Stimulated activated CD8-positive, alpha-beta memory T cell treated with anti-CD3 and anti-CD28 coated beads, Interleukin-2, amount 100 ng/mL, for 48 hours (primary cell): ENCODE measurements around the gene RPS26.
"Not testable (repeated sequence)": the region's sequence is repeated elsewhere in the genome, so short reads cannot be mapped to it uniquely, and the experiment has no call there.

ENCODE experiments used
- DNase-seq, 2 donors: peaks; one replicate each; pipeline ENCODE4 v3.0.0-alpha.2; 2020; ENCODE audit warnings: low read depth in 2 of 2

Gene RPS26

DNA sequence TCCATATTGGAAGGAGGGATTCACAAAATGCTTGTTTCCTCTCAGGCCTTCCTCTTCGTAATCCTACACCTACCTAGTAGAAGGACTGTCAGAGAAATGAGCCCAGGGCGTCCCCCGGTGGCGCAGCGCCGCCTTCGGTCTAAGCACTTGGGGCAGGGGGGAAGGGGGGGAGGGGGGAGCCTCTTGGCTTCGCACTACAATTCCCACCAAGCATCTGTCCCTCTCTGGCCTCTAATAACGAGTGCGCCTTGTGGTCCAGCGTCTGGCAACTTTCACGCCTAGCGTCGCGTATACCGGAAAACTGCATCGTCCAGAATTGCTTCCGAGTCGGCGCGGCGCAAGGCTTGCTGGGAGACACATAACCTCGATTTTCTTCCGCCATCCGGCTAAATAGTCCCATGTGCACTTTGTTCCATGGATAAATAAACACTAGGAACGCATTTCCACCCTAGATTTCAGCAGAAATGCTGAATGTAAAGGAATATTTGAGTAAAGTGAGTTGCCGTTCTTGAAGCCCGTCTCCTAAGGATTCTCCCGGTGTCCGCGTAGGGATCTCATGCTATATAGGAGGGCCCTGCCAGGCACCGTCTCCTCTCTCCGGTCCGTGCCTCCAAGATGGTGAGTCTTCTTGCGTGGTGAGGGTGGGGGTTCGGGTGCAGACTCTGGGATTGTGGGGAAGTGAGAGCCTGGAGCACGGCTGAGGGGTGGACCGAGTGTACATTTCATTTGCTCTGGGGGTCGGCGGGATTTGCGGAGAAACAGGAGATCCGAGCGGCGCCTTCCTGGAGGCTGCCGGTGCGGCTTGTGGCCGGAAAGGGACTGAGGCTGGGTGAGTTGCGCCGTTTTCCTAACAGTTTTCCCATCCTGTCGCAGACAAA, at the start of gene RPS26:
TSS of gene RPS26 (plus strand) at position 367 of the 878 bp plus-strand sequence. CDS start at position 616, 249 bp downstream.
- peak; percentile 84 to 86 for DNase-seq

DNA sequence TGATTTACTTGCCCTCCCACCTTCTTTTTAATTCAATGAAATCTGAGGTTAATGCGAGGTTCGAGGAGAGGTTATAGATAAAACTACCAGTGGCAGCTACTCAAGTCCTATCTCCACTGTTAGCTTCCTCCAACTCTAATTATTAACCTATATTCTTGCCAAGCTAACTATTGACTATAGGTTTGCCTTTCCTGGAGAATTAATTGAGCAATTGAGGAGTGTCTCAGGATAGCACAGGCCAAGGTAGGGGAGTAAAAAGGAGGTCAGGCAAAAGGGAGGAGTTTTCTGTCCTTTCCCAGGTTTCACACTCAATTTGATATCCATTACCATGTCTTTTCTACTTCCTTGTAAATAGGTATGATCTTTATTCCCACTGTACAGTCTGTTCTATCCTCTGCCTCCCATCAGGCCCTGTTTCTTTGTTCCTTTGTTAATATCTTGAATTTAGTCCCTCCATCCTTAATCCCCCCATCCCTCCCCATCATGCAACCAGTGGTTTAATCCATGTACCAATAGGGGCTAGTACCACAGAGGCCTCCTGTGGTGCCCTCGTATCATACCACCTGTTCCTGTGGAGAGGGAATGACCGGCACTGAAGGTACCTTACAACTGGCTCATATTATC, 48.4 kb upstream of the RPS26 start:
- no peak for DNase-seq

DNA sequence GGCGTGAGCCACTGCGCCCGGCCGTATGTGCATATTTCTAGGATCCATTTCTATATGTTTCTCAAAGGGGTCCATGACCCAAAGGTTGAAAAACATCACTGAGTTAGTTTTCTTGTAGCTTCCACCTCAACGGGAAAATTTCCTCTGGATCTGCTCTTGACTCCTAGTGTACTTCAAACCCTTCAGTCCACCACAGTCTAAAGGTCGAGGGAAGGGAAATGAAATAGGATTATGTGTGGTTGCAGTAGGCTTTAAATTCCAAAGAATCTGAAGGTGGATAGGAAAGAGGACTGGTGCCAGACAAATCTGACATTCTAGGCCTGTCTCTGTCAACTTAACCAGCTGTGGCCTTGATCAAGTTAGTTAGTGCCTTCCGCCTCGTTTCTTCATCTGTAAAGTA, 46.4 kb upstream of the RPS26 start:
- DNase-seq = no peak

DNA sequence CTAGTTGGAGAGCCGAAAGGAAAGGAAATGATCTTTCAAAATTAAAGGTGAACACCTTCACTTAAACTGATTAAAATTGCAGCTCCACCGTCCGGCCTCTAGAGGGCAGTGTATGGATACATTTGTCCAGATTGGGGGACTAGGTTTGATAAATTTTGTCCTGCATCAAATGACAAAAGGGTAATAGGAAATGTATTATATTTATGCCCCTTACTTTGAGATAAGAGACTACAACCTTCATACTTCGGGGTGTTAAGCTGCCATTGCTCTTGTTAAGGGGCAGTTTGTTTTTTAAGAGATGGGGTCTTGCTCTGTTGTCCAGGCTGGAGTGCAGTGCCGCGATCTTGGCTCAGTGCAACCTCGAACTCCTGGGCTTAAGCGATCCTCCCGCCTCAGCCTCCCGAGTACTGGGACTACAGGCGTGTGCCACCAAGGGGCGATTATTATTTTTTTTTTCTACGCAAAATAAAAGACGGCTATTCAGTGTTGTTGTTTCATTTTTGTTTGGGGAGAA, 45.5 kb upstream of the RPS26 start:
- no peak for DNase-seq

DNA sequence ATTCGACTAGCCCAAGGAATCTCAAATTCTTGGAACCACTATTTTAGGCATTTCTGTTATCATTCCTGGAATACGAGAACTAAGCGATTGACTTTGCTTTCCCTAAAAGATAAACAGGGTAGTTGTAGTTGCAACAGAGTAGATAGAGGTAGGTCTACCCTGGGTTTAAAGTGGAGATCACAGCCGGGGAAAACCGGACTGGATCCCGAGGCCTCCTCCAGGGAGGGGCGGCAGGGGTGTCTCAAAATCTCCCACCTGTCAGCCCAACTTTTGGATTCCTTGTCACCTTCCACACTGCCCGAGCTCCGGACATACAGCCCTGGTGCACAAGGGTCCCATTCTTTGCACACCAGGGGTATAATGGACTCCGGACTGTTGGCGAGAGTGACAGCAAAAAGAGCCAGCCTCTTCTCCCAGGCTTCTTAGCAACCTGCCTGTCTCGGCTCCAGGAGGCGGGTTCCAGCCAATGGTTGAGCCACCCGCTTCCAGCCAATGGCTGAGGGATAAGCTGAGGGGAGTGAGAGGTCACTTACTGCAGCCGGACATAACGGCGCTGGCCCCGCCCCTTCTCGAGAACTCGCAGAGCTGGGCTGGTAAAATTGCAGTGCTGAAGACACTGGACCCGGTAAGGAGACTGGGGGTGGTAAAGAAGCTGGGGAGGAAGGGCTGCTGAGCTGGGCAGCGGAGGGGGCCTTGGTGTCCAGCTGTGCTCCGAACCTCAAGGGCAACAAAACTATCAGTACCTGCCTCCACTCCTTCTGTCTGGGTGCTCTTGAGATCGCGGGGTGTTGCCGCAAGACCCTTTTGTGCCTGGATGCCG, 44.8 kb upstream of the RPS26 start, which contains the start of gene SUOX:
TSS of gene SUOX (plus strand) at position 562 of the 820 bp plus-strand sequence. CDS start 4,946 bp downstream, outside the sequence.
- peak in 1 of 2 donors; percentile 14 for DNase-seq

DNA sequence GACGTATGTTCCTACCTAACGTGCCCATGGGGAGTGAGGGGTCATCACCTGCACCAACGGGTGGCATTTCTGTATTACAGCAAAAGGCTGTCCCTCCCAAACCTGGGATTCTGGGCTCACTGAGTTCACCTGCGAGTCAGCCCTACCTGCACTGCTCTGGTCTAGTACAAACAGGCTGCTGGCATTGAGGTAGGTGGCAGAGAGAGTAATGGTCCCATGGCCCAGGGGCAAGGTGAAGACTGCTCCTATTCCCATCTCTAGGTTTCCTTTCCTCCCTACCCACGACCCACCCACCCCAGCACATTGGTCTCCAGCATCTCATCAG, 44.2 kb upstream of the RPS26 start:
- DNase-seq = no peak

DNA sequence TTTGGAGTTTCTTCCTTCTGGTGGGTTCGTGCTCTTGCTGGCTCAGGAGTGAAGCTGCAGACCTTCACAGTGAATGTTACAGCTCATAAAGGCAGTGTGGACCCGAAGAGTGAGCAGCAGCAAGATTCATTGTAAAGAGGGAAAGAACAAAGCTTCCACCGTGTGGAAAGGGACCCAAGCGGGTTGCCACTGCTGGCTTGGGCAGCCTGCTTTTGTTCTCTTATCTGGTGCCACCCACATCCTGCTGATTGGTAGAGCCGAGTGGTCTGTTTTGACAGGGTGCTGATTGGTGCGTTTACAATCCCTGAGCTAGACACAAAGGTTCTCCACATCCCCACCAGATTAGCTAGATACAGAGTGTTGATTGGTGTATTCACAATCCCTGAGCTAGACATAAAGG, 42.2 kb upstream of the RPS26 start:
- DNase-seq = not testable (repeated sequence)

DNA sequence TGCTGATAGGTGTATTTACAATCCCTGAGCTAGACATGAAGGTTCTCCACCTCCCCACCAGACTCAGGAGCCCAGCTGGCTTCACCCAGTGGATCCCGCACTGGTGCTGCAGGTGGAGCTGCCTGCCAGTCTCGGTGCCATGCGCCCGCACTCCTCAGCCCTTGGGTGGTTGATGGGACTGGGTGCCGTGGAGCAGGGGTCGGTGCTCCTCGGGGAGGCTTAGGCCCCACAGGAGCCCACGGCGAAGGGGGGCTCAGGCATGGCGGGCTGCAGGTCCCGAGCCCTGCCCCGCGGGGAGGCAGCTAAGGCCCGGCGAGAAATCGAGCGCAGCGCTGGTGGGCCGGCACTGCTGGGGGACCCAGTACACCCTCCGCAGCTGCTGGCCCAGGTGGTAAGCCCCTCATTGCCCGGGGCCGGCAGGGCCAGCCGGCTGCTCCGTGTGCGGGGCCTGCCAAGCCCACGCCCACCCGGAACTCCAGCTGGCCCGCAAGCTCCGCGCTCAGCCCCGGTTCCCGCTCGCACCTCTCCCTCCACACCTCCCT, 41.6 kb upstream of the RPS26 start:
- DNase-seq = not testable (repeated sequence)

DNA sequence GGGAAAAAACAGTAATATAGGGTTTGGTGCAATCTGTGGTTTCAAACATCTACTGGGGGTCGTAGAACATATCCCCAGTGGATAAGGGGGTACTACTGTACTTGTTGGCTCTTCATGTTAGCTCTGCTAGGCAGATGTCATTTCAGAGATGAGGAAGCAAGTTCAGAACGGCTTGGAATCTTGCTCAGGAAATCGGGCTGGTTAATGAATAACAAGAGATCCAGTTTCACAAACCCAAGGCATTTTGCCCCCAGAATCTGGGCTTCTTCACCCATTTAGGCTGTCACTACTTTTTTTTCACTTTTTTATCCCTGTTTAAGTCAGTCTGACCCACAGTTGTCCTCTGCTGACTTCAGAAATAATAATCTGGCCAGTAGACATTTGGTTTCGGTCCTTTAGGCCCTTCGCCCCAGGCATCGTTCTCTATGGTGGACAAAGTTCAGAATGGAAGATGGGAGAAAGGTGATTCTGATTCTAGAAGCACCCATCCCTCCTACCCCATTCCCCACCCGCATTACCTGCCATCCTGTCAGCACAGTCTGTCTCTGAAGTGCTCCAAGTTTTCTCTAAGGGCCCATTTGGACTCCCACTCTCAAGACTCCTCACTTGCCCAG, 40.1 kb upstream of the RPS26 start:
- no peak for DNase-seq

DNA sequence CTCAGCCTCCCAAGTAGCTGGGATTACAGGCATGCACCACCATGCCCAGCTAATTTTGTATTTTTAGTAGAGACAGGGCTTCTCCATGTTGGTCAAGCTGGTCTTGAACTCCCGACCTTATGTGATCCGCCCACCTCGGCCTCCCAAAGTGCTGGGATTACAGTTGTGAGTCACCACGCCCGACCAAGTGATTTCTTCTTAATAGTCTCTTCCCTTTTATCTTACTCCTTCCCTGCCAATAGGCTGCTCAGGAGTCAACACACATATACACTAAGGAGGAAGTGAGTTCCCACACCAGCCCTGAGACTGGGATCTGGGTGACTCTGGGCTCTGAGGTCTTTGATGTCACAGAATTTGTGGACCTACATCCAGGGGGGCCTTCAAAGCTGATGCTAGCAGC, 38.3 kb upstream of the RPS26 start:
- DNase-seq = not testable (repeated sequence)

DNA sequence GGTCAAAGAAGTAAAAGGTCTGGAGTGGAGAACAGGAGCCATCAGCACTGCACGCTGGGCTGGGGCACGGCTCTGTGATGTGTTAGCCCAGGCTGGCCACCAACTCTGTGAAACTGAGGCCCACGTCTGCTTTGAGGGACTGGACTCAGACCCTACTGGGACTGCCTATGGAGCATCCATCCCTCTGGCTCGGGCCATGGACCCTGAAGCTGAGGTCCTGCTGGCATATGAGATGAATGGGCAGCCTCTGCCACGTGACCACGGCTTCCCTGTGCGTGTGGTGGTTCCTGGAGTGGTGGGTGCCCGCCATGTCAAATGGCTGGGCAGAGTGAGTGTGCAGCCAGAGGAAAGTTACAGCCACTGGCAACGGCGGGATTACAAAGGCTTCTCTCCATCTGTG, 37.5 kb upstream of the RPS26 start:
- no peak for DNase-seq

DNA sequence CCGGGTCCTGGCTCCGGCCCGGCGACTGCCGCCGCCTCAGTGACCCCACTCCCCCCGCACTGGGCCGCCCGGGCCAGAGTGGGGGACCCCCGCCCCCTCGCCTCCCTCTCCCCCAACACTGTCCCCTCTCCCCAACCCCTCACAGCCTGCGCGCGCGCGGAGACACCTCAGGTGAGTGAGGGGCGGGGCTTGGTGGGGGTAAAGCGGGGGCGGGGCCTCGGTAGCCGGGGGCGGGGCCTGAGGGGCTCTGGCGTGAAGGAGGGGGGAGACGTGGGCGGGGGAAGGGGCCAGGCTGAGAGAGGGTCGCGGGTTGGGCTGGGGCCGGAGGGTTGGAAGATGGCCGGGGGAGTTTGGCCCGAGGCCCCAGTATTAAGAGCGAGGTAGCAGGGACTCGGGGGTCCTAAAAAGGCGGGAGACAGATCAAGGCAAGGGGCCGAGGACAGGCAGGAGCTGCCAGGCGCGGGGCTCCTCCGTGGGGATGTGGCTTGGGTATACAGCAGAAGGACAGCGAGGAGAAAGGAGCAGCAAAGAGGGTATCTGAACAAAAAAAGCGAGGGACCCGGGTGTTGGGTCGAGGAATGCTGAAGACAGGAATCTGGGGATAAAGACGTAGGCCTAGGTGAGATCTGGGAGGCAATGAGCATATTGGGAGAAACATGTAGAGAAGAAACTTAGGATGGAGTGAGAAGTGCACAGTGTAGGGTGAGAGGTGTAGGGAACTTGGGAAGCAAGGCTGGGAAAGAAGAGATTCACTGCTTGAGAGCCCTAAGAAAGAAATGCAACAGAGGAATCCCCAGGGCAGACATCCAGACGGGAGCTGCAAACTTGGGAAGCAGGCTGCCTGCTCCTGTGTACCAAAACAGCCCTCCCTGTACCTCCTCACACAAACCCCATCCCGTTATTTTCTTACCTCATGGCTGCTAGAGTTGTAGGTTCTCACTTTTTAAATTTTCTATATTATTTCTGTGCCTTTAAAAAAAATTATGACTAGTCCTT, 33.9 kb upstream of the RPS26 start:
- DNase-seq = peak; percentile 55 to 57

DNA sequence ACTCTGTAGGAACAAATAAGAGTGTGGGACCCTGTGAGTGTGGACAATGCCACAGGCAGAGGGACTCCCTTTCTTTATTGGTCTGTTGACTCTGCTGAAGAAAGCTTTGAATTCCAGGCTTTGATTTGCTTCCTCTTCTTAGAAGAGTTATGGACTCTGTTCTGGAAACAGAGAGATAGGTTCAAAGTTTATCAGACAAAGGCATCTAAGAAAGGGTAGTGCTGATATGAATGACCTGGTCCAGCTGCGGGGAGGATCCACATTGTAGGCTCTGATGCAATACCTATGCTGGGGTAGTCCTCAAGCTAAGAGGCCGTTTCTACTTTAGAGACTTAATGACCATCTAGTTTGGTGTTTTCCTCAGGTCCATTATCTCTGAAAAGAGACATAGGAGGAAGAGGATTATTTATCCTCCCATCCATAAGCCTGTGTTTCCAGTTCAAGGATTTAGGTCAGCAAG, 31.6 kb upstream of the RPS26 start:
- DNase-seq = no peak

DNA sequence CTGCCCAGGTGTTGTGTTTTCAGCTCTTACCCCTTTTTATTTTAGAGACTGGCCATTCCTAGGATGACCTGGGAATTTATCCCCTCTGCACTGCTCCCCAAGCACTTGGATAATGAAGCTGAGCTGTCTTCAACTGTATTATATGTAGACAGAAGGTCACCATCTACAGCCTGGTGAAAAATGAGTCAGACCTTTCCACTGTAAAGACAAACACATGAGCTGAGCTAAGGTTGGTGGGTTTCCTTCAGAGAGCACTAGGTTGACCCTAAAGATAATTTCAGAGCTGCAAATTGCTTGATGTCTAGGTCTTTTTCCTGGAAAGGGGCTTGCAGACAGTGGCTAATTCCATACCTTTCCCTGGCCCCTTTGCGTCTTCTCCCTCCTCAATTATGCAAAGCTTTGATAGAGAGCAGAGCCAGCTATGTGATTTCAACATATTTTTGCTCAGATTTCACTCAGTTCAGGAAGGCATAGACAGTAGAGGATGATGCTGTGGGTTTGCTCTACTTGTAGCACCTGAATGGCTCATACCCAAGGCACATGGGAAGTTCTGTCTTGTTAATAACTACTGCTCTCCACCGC, 30.1 kb upstream of the RPS26 start:
- no peak for DNase-seq

DNA sequence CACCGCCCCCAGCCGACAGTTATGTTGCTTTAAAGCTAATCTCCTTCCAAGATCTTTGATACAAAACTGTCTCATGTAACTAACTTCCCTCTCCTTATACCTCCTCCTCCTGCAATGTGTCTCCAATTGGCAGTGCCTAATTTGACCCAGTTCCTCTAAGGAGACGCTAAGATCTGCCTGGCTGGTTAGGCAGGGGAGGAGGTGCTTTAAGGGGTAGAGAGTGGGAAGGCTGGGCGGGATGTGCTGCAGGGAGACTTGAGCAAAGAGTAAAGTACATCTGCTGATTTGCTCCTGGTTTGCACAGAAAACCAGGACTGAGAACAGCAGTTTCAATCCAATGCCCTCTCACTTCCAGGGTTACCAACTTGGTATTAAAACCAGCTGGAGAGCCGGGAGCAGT, 28.2 kb upstream of the RPS26 start:
- DNase-seq = no peak

DNA sequence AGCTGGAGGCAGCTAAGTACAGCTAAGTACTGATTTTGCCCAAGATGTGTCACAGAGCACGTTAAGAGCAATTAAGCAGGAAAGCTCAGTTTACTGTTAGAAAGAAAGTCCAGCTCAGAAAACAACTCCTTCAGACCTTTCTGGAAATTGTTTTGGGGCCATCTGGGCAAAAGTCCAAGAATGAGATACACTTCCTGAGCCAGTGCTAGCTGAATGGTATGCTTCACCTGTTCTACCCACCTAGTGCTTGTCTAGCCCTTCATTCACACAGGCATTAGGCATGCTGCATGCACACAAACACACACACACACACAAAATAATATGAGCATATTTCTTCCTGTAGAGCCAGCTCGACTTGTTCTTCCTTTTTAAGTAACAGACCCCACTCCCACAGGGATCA, 27.5 kb upstream of the RPS26 start:
- no peak for DNase-seq

DNA sequence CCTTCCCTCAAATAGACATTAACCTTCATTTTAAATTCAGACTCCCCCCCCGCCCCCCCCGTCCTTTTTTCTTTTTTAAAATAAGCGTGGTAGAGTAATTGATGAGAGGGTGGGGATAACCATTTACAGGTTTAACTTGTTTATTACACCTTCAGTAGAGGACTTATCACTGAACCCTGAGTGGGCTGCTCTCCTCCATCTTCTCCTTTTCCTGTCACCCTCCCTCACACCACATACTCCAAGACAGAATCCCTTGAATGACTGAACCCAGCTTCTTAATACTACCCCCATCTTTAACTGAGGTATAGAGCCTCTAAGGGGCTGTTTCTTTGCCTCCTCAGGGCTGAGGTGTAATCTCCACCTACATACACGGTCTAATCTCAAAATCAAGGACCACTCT, 24.5 kb upstream of the RPS26 start:
- DNase-seq = no peak

DNA sequence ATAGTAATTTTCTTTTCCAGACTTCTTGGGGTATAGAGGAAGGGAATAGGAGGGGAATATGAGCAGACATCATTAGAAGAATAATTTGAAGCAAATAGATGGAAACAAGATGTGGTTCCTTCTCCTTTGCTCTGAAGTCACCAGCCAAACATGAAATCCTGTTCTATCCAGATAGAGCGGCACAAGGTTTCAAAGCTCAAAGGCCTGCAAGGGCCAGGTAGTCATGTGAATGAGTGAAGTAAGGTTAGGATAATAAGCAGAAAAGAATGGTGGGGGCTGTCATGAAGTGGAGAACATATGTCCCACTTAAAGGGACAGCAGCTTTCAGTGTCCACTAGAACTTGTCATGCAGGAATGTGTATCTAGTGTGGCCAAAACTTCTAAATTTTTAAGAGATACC, 23.4 kb upstream of the RPS26 start:
- no peak for DNase-seq

DNA sequence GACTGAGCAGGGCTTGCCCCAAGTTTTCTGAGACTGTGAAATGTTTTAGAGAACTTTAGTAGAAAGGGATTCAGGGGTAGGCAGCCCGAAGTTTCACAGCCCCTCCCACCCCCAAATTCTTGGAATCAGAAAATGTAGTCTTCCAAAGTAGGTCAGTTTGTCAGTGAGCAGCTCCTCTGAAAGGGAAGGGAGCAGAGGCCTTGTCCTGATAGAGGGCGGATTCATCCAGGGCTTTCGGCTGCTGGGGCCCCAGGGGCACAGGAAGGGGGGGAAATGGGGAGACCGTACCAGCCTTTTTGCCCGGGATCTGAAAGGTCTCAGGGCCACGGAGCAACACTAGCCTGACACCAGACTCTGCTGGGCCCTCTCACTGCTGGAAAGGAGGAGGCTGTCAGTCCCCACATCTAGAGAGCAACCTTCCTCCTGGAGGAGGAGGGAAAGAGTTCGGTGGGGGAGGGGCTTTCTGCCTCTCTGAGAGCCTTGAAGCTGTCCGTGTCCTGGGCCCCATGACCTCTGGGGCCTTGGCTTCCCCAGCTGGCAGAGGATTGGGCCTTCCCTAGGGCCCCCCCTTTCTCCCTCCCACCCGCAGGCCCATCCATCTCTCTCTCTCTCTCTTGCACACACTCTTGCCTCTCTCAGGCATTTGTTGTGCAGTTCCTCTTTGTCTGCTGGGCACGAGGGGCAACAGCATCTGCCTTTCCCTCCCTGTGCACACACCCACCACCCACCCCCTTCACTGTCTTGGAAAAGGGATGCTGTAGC, 21.1 kb upstream of the RPS26 start, which contains the start of gene IKZF4:
TSS of gene IKZF4 (plus strand) at position 621 of the 762 bp plus-strand sequence. CDS start 451 bp downstream, outside the sequence.
- DNase-seq = no peak
